Endothelial cell of umbilical vein (primary cell): ENCODE results near the gene SLC50A1. TPM values are rescaled to one million over a fixed set of nuclear protein-coding genes. Genes with fewer than 3 reads are reported as not detected.

ENCODE experiments used
- BruUV-seq: library from RNA; stranded (reverse); fragments of 400-500 nt; replicated peaks from 2 replicates; lab custom pipeline; 2021; lab: Mats Ljungman, UMichigan
- CTCF ChIA-PET: fragments of 300-600, 350-600 bp; sonication (Branson Sonifier 250); formaldehyde crosslinking; loops from one replicate; lab custom pipeline; 2021; ENCODE audit warnings: antibody characterized with exemption, inconsistent platforms; lab: Charles Lee
- POLR2A ChIA-PET: fragments of 300-600, 350-600 bp; sonication (Branson Sonifier 250); formaldehyde crosslinking; loops from one replicate; lab custom pipeline; 2021; ENCODE audit warnings: antibody characterized with exemption, inconsistent platforms; lab: Charles Lee
- DNase-seq: peaks from one replicate; pipeline ENCODE4 v3.0.0-alpha.2; 2011; ENCODE audit warnings: low read depth, low spot score
- FAIRE-seq: peaks from 2 replicates; lab custom pipeline; 2011; peaks lifted over from hg19 to GRCh38; lab: Jason Lieb, UNC
- H2AFZ ChIP-seq: 2 replicates; pipeline ENCODE4 v1.6.0; 2012; ENCODE audit warnings: low read depth, low read length, control low read depth, inconsistent platforms
- H3K27ac ChIP-seq: 2 replicates; pipeline ENCODE4 v1.5.1; 2011; ENCODE audit warnings: low read depth, mild to moderate bottlenecking, control low read depth, low read length, moderate library complexity; ENCODE audit not compliant: insufficient read depth
- H3K27me3 ChIP-seq, 2 experiments: 2 replicates each; pipeline versions ENCODE4 v1.6.0 to v1.6.1; 2011; ENCODE audit warnings: low read length in 2 of 2, mixed read lengths in 1 of 2; ENCODE audit not compliant: control insufficient read depth in 2 of 2, insufficient read depth in 2 of 2
- H3K36me3 ChIP-seq, 2 experiments: 2 replicates in 1 of 2; 3 replicates in 1 of 2; pipeline ENCODE4 v1.5.1; 2011; ENCODE audit warnings: low read length in 2 of 2, mild to moderate bottlenecking in 1 of 2, moderate library complexity in 1 of 2; ENCODE audit not compliant: control insufficient read depth in 2 of 2, insufficient read depth in 2 of 2; ENCODE audit errors: extremely low read depth in 1 of 2
- H3K4me1 ChIP-seq: 3 replicates; pipeline ENCODE4 v1.5.1; 2011; ENCODE audit warnings: mild to moderate bottlenecking, low read length; ENCODE audit not compliant: control insufficient read depth, insufficient read depth; ENCODE audit errors: extremely low read depth
- H3K4me2 ChIP-seq: 2 replicates; pipeline ENCODE4 v1.6.1; 2011; ENCODE audit warnings: low read length, control low read depth, mixed read lengths; ENCODE audit not compliant: insufficient read depth
- H3K4me3 ChIP-seq, 3 experiments: fragments of 200-600 bp in 1 of 3; sonication (generic), shearing (Covaris generic) in 1 of 3; replicated peaks in 1 of 3; 2 replicates each; pipeline ENCODE4 v1.5.1; 2011 to 2016; ENCODE audit warnings: control low read depth in 3 of 3, low read length in 3 of 3, mild to moderate bottlenecking in 2 of 3, inconsistent platforms in 1 of 3, low read depth in 1 of 3, moderate library complexity in 1 of 3; ENCODE audit not compliant: insufficient read depth in 1 of 3
- H3K79me2 ChIP-seq: 2 replicates; pipeline ENCODE4 v1.6.0; 2012; ENCODE audit warnings: low read length, inconsistent platforms; ENCODE audit not compliant: control insufficient read depth, insufficient read depth
- H3K9ac ChIP-seq: replicated peaks from 2 replicates; pipeline ENCODE3; 2011; ENCODE audit warnings: low read length, control low read depth; ENCODE audit not compliant: insufficient read depth; ENCODE audit errors: extremely low read depth
- H3K9me1 ChIP-seq: replicated peaks from 3 replicates; pipeline ENCODE4 v1.6.0; 2011; ENCODE audit warnings: mild to moderate bottlenecking, low read length; ENCODE audit not compliant: control insufficient read depth, insufficient read depth; ENCODE audit errors: extremely low read depth
- H3K9me3 ChIP-seq: replicated peaks from 2 replicates; pipeline ENCODE4 v1.5.1; 2012; ENCODE audit warnings: low read length, inconsistent platforms; ENCODE audit not compliant: control insufficient read depth, insufficient read depth
- H4K20me1 ChIP-seq: replicated peaks from 2 replicates; pipeline ENCODE3; 2011; ENCODE audit warnings: mild to moderate bottlenecking, low read length; ENCODE audit not compliant: control insufficient read depth, insufficient read depth; ENCODE audit errors: extremely low read depth
- EZH2 ChIP-seq: IDR thresholded peaks from 2 replicates; pipeline ENCODE4 v1.6.1; 2012; ENCODE audit warnings: borderline replicate concordance, low read depth, mild to moderate bottlenecking, moderate library complexity, low read length, inconsistent platforms; ENCODE audit not compliant: severe bottlenecking
- FOS ChIP-seq: IDR thresholded peaks from 2 replicates; pipeline ENCODE4 v1.6.1; 2011; ENCODE audit warnings: mild to moderate bottlenecking, low read length, moderate library complexity, borderline replicate concordance; ENCODE audit not compliant: insufficient read depth
- JUN ChIP-seq: IDR thresholded peaks from 2 replicates; pipeline ENCODE4 v1.6.1; 2011; ENCODE audit warnings: borderline replicate concordance, low read depth; ENCODE audit not compliant: insufficient read length, insufficient read depth
- POLR2A ChIP-seq: IDR thresholded peaks from 2 replicates; pipeline ENCODE4 v1.6.1; 2012; ENCODE audit warnings: low read depth, mild to moderate bottlenecking, control low read depth, low read length
- dilution Hi-C: fragments of 300-500 bp; cut with MboI; formaldehyde crosslinking; loops from one replicate; pipeline ENCODE4 v1.15.0; 2019; ENCODE audit warnings: low sequenced_read_pairs; ENCODE audit not compliant: extremely low pct_ligation_motif_present
- intact Hi-C: fragments of 100-400 bp; cut with micrococcal nuclease; formaldehyde crosslinking; loops from one replicate; pipeline ENCODE4 v1.10.0; 2022
- polyA plus RNA-seq, 4 experiments: library from polyadenylated mRNA; depleted of rRNA in 3 of 4; stranded (reverse) in 3 of 4; unstranded in 1 of 4; fragments of >200 nt; gene quantifications; 2 replicates each; pipeline versions ENCODE4 v1.2.1 to v1.2.3, GENCODE V29; 2011 to 2012; ENCODE audit warnings: missing spikeins in 1 of 4
- total RNA-seq: library from RNA; stranded (reverse); gene quantifications from 2 replicates; pipeline ENCODE4 v1.2.3, GENCODE V29; 2021

Gene SLC50A1
- total and polyA plus RNA-seq, 2 donors (not counting 3 experiments of a cell fraction or from before 2014, with no cell fraction given): 29.5 to 66.1 TPM

GRCh38 chr1:155168456-155169210 is 33.0 kb downstream of the SLC50A1 start:
- Histone ChIP-seq H3K9me3 (no peaks in the 10 kb centered on the region), H3K9ac (no peak overlapping the region), H3K9me1 (no peaks in the 10 kb centered on the region), H3K4me2 (no peak overlapping the region), H3K36me3 (peaks cover 3 to 9% of the 10 kb centered on the region in 2 experiments), H2AFZ (no peak overlapping the region), H3K4me1 (peaks cover 25% of the 10 kb centered on the region), H3K27ac (no peak overlapping the region), H4K20me1 (no peaks in the 10 kb centered on the region), H3K27me3 (no peaks in the 10 kb centered on the region), H3K79me2 (peaks cover 16% of the 10 kb centered on the region), H3K4me3 (no peak overlapping the region)
- ChIA-PET CTCF (interaction anchor here (0.6 to 8.3 kb wide), 32 partner anchors 11 to 151 kb away, joined by 3 to 673 read pairs (median 6); partner anchors contain the start of genes DPM3, EFNA1, EFNA3 and SLC50A1), POLR2A (interaction anchor here (1.7 kb wide), 1 partner anchor 77 kb away, joined by 5 read pairs; no protein-coding TSS in a partner anchor)
- BruUV-seq: no TSS peak
- no peak for TF ChIP-seq EZH2
- intact Hi-C loops: no loop called here
- DNase-seq: no peak
- dilution Hi-C loops: no loop called here
- FAIRE-seq: no peak

GRCh38 chr1:155169541-155169940 is 33.9 kb downstream of the SLC50A1 start:
- no peaks in the 10 kb centered on the region for H4K20me1 ChIP-seq
- DNase-seq (no peak), FAIRE-seq (no peak)
- ChIA-PET CTCF (interaction anchor here (0.8 to 8.3 kb wide), 6 partner anchors 35 to 125 kb away, joined by 3 to 673 read pairs (median 4); no protein-coding TSS in a partner anchor), POLR2A (interaction anchor here (0.7 kb wide), 1 partner anchor 39 kb away, joined by 4 read pairs; no protein-coding TSS in a partner anchor)
- H3K4me2 ChIP-seq: no peak overlapping the region
- no TSS peak for BruUV-seq
- H3K27me3 ChIP-seq: no peaks in the 10 kb centered on the region
- dilution Hi-C loops: no loop called here
- peaks cover 3 to 9% of the 10 kb centered on the region in 2 experiments for H3K36me3 ChIP-seq
- H2AFZ ChIP-seq: no peak overlapping the region
- no peak overlapping the region for H3K27ac ChIP-seq
- no peaks in the 10 kb centered on the region for H3K9me1 ChIP-seq
- no peak overlapping the region for H3K4me3 ChIP-seq
- H3K79me2 ChIP-seq: peaks cover 16% of the 10 kb centered on the region
- intact Hi-C loops: no loop called here
- peaks cover 28% of the 10 kb centered on the region for H3K4me1 ChIP-seq
- no peak overlapping the region for H3K9ac ChIP-seq
- H3K9me3 ChIP-seq: no peaks in the 10 kb centered on the region
- no peak for TF ChIP-seq POLR2A
- no peak for TF ChIP-seq JUN
- no peak for TF ChIP-seq FOS
